Uterus (tissue), 2 donors: ENCODE measurements around the gene GFER.

Experiments
- POLR2A ChIP-seq, 2 donors: fragments of 450-650 bp; IDR thresholded peaks; one replicate each; pipeline ENCODE4 v1.6.1; 2016; ENCODE audit warnings: antibody characterized with exemption in 2 of 2, mild to moderate bottlenecking in 1 of 2, moderate library complexity in 1 of 2
- TF ChIP-seq, protein P1 (sequence below), 4 experiments: fragments of 200-600 bp in 2 of 4; fragments of 450-650 bp in 2 of 4; sonication (generic) in 2 of 4; IDR thresholded peaks; one replicate each; pipeline ENCODE4 v1.5.1; 2016 to 2019; ENCODE audit warnings: antibody characterized with exemption in 4 of 4, mild to moderate bottlenecking in 2 of 4, moderate library complexity in 1 of 4

DNA sequence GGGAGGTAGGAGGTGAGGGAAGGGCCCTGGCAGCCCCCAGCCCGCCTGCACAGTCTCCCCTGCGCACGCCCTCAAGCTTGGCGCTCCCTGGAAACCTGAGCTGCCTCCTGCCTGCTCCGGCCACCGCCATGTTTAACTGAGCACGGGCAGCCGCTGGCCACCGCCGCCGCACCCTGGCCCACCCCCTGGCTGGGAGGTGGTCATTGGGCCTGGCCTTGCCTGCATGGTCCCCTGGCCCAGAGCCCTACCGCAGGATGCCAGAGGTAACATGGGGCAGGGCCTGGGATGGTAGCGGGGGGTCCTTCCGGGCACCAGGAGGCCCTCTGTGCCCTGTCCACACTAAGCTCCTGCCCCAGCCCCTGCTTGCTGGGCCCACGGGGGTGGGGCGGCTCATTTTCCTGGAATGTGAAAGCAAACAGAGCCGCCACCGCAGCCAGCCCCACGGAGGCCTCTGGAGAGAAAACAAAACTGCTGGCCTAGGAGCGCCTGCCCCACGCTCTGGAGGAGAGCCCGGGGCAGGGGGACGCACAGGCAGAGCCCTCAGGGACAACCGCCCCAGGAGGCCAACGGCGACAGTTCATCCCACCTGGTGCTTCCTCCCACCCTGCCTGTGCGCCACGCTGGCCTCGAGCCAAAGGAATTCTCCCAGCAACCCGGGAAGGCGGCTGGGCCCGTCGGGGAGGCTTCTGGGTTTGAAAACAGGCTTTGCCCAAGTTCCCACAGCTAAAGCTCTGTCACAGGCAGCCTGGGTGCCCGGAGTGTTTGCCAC, 51.6 kb downstream of the GFER start:
- TF ChIP-seq, protein P1, sequence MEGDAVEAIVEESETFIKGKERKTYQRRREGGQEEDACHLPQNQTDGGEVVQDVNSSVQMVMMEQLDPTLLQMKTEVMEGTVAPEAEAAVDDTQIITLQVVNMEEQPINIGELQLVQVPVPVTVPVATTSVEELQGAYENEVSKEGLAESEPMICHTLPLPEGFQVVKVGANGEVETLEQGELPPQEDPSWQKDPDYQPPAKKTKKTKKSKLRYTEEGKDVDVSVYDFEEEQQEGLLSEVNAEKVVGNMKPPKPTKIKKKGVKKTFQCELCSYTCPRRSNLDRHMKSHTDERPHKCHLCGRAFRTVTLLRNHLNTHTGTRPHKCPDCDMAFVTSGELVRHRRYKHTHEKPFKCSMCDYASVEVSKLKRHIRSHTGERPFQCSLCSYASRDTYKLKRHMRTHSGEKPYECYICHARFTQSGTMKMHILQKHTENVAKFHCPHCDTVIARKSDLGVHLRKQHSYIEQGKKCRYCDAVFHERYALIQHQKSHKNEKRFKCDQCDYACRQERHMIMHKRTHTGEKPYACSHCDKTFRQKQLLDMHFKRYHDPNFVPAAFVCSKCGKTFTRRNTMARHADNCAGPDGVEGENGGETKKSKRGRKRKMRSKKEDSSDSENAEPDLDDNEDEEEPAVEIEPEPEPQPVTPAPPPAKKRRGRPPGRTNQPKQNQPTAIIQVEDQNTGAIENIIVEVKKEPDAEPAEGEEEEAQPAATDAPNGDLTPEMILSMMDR (IDR thresholded peaks at IDR 0.05) = no peak
- no peak for TF ChIP-seq POLR2A (IDR thresholded peaks at IDR 0.05)
